LNCAP (cell line): Measurements from ENCODE around the gene PDE3B.

Experiments
- CTCF ChIP-seq: fragments of 450-650 bp; IDR thresholded peaks from 2 replicates; pipeline ENCODE4 v1.5.1; 2017; ENCODE audit warnings: mild to moderate bottlenecking

PDE3B gene

DNA sequence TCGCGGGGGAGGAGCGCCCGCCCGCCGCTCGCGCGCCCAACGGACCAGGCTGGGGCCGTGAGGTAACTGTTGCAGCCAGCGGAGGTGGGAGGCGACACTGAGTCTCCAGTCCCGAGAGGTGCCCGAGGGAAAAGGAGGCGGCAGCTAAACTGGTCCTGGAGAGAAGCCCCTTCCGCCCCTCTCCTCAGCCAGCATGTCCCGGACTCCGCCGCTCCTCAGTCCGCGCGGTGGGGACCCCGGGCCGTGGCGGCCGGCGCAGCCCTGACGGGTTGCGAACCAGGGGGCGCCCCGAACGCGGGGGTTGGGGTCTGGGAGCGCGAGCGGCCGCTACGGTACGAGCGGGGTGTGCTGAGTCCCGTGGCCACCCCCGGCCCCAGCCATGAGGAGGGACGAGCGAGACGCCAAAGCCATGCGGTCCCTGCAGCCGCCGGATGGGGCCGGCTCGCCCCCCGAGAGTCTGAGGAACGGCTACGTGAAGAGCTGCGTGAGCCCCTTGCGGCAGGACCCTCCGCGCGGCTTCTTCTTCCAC lies at the start of gene PDE3B:
PDE3B (plus strand) TSS at position 108 of the 529 bp plus-strand sequence; CDS start at position 380, 272 bp downstream.
- TF ChIP-seq CTCF = no peak

GRCh38 chr11:14607713-14608112 lies 35.9 kb upstream of the PDE3B start:
- no peak for TF ChIP-seq CTCF

- no peak for TF ChIP-seq CTCF
These were observed 33.7 kb upstream of the PDE3B start for GRCh38 chr11:14609902-14610301.

DNA sequence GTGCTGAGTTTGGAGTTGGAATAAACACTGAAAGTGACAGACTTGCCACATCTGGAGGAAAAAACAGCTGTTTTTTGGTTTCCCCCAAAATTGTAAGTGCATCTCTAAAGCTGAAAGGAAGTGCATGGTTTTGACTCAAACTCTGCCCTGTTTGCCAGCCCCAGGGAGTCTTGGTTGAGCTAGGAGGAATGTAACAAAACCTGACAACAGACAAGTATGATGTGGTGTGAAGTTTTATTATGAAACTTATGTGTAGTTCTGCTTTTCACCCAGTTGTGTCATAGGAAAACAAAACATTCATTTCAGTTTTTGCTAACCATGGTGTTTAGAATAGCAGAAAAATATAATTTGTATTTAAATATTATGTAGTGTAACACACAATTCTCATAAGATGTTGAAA lies 31.7 kb upstream of the PDE3B start:
- no peak for TF ChIP-seq CTCF

DNA sequence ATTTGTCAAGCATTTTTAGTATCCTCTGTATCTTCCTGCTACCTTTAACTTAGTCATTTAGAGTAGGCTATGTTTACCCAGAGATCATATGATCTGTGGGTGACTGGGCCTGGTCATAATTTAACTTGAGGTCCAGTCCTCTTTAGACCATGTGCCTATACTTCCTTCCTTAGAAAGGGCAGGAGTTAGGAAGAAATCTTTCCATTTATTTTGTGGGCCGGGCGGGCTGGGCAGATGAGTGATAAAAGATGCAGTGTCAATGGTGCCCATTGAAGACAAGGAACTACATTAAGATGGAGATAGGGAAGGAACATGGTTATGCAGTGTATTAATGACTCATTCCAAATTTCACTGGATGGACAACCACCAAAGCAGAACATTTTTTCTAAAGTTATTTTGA lies 30.9 kb upstream of the PDE3B start:
- no peak for TF ChIP-seq CTCF

DNA sequence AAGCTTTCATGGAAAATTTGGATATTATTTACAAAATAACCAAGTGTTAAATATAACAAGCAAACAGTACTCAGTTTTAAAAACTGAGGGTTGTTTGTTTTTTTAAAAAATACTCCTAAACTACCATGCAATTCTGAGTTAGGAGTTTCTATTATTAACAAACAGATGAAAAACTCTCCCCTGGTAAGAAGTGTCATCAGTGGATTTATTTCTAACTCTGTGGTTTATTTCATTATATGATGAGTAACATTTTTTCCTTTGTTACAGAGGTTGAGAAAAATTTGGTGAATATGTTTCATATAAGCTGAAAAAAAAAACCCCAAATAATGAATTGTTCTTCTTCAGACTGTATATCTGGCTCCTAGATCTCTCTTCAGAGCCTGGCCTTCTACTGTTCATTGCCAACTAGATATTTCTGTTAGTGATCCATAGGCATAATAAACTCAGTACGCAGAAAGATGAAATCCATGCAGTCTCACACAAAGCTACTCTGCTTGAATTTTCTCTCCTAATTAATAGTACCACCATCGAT lies 29.4 kb upstream of the PDE3B start:
- no peak for TF ChIP-seq CTCF

DNA sequence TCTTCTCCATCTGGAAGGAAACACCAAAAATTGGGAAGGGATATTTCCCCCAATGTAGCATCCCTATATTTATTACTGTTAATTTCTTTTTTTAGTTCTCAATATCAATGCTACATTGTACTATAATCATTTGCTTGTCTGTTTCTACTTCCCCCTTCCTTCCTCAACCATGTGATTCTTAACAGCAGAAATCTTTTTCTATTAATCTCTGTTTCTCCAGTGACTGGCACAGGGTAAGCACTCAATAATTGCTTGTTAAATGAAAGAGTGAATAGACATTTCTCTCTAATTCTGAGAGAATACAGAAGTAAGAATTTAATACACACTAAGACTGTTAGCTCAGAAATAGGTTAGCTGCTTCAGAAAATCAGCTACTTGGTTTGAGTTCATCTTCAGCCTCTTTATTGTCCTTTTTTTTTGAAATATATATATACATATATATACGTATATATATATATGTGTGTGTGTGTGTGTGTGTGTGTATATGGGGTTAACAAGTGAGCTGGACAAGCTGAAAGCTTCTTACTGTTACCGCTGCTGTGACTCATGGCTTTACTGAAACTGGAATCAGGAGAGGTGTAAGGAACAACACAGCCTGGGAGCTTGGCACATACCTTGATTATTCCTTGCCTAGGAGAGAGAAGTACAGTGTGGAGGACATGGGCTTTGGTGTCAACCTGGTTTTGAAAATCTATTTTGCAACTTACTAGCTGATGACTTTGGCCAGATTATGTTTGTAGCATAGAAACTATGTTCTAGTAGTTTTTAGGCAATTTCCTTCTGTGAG lies 26.2 kb upstream of the PDE3B start:
- TF ChIP-seq CTCF = no peak
